SU-DHL-6 (cell line): ENCODE measurements around the gene SLC25A29.

Experiments used
- H2AFZ ChIP-seq: fragments of 200-600 bp; sonication (generic); 2 replicates; pipeline ENCODE4 v1.6.1; 2014; ENCODE audit warnings: low read depth, mild to moderate bottlenecking, moderate library complexity, mixed read lengths, antibody characterized with exemption, low read length; ENCODE audit not compliant: severe bottlenecking
- H3F3A ChIP-seq: fragments of 200-600 bp; shearing (Covaris generic); 2 replicates; pipeline ENCODE4 v1.6.0; 2016; ENCODE audit warnings: antibody characterized with exemption, mild to moderate bottlenecking; ENCODE audit not compliant: insufficient read depth
- H3K27ac ChIP-seq: fragments of 200-600 bp; sonication (generic); 2 replicates; pipeline ENCODE4 v1.5.1; 2016; ENCODE audit warnings: low read depth, mild to moderate bottlenecking, low read length, moderate library complexity, mixed read lengths
- H3K27me3 ChIP-seq: fragments of 200-600 bp; sonication (generic), shearing (Covaris generic); 2 replicates; pipeline ENCODE4 v1.6.0; 2014; ENCODE audit warnings: mild to moderate bottlenecking, low read length
- H3K36me3 ChIP-seq: fragments of 200-600 bp; sonication (generic); 2 replicates; pipeline ENCODE4 v1.6.1; 2014; ENCODE audit warnings: mild to moderate bottlenecking, low read length, mixed read lengths
- H3K4me2 ChIP-seq: fragments of 300-600, 200-600 bp; shearing (Covaris generic), sonication (generic); 2 replicates; pipeline ENCODE4 v1.6.0; 2014; ENCODE audit warnings: low read length, low read depth, mild to moderate bottlenecking; ENCODE audit not compliant: poor library complexity, severe bottlenecking
- H3K4me3 ChIP-seq: fragments of 200-600 bp; sonication (generic); 2 replicates; pipeline ENCODE4 v1.5.1; 2014; ENCODE audit warnings: antibody characterized with exemption, low read length, mild to moderate bottlenecking, mixed read lengths; ENCODE audit not compliant: insufficient read depth, poor library complexity, severe bottlenecking
- H3K79me2 ChIP-seq: fragments of 200-600 bp; sonication (generic); 2 replicates; pipeline ENCODE4 v1.6.1; 2014; ENCODE audit warnings: mild to moderate bottlenecking, low read length, moderate library complexity; ENCODE audit not compliant: insufficient read depth
- H3K9ac ChIP-seq: fragments of 200-600 bp; sonication (generic); 2 replicates; pipeline ENCODE4 v1.7.0; 2014; ENCODE audit warnings: mild to moderate bottlenecking, low read length
- H3K9me2 ChIP-seq: fragments of 200-600 bp; sonication (generic); replicated peaks from 2 replicates; pipeline ENCODE4 v1.6.1; 2014; ENCODE audit warnings: low read length; ENCODE audit not compliant: insufficient read depth
- H3K9me3 ChIP-seq: fragments of 200-600 bp; sonication (generic); 2 replicates; pipeline ENCODE4 v1.6.1; 2014; ENCODE audit warnings: low read length, mixed read lengths; ENCODE audit not compliant: insufficient read depth
- H4K20me1 ChIP-seq: fragments of 200-600 bp; sonication (generic); 2 replicates; pipeline ENCODE4 v1.6.1; 2014; ENCODE audit warnings: low read depth, mild to moderate bottlenecking, antibody characterized with exemption, low read length, moderate library complexity, mixed read lengths
- CTCF ChIP-seq: fragments of 200-600 bp; sonication (generic); IDR thresholded peaks from one replicate; pipeline ENCODE4 v1.5.1; 2017; ENCODE audit warnings: antibody characterized with exemption, mild to moderate bottlenecking, low read length, moderate library complexity; ENCODE audit not compliant: insufficient read depth, poor library complexity, severe bottlenecking
- EZH2phosphoT487 ChIP-seq: fragments of 200-600 bp; sonication (generic), shearing (Covaris generic); conservative IDR thresholded peaks from 2 replicates; pipeline ENCODE4 v1.6.1; 2018; ENCODE audit warnings: mild to moderate bottlenecking, antibody characterized with exemption, low read length, moderate library complexity, mixed read lengths

The SLC25A29 gene

DNA sequence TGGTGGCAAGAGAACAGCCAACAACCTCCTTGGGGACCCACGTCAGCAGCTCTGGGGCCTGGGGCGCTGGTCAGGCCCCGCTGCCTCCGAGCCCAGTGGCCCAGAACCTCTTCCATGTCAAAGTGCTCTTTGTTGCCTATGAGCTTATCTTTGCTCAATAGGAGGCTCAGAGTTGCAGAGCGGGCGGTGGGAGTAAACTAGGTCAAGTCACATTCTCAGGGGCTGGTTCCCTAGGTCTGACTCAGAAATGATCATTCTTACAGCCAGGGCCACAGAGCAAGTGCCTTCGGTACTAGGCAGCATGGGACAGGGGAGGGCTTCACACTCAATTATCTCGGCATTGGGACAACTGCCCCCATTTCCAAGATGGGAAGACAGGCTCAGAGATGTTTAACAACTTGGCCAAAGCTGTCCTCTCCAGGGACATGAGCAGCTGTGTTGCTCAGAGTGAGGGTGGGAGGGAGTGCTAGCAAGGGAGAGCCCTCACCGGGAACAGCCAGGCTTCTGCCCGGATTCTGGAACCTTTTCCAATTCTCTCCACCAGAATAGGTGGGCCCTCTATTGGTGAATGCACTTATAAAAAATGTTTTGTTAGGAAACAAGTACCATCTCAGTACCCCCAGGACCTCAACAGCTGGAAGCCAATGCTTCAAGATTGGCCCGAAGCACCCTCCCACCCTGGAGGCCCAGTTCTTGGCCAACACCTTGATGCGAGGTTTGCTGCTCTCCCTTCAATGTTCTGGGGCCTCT lies 11.9 kb downstream of the SLC25A29 start:
- Histone ChIP-seq H3F3A (no peaks in the 10 kb centered on the region), H3K9me2 (no peaks in the 10 kb centered on the region), H3K4me2 (no peak overlapping the region), H3K36me3 (no peaks in the 10 kb centered on the region), H3K27ac (no peak overlapping the region), H2AFZ (no peak overlapping the region), H3K4me3 (no peak overlapping the region), H3K27me3 (no peaks in the 10 kb centered on the region), H3K9ac (no peak overlapping the region), H3K79me2 (no peaks in the 10 kb centered on the region), H4K20me1 (no peaks in the 10 kb centered on the region; the same call in 1 of the 2 replicates), H3K9me3 (no peaks in the 10 kb centered on the region)
- TF ChIP-seq EZH2phosphoT487 (no peak), CTCF (no peak)

DNA sequence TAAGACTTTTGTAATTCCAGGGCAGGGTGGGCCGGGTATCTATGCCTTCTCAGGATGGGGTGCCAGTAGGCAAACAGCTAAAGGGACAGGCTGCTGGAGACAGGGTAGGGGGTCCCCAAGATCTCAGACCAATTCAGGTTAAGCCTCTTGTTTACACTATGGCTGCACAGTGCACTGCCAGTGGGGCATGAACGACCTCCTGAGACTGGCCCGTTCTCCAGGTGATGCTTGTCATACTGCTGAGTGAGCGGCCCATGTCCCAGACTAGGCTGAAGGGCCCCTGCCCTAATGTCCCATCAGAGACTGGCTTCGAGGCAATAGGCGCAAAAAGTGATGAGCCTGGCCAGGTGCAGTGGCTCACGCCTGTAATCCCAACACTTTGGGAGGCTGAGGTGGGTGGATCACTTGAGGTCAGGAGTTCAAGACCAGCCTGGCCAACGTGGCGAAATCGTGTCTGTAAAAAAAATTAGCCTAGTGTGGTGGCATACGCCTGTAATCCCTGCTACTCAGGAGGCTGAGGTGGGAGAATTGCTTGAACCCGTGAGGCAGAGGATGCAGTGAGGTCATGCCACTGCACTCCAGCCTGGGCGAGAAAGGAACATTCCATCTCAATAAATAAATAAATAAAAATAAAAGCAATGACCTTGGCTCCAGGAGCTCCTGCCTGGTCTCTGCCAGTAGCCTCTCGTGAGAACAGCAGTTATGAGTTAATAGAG lies 12.6 kb downstream of the SLC25A29 start:
- Histone ChIP-seq H4K20me1 (no peaks in the 10 kb centered on the region; the same call in 1 of the 2 replicates), H3K36me3 (no peaks in the 10 kb centered on the region), H2AFZ (no peak overlapping the region), H3K9me2 (no peaks in the 10 kb centered on the region), H3K79me2 (no peaks in the 10 kb centered on the region), H3K9ac (no peak overlapping the region), H3K9me3 (no peaks in the 10 kb centered on the region), H3K27ac (no peak overlapping the region), H3K4me3 (no peak overlapping the region), H3F3A (no peaks in the 10 kb centered on the region), H3K27me3 (no peaks in the 10 kb centered on the region), H3K4me2 (no peak overlapping the region)
- no peak for TF ChIP-seq CTCF
- TF ChIP-seq EZH2phosphoT487, result no peak

- Histone ChIP-seq H3K9me3 (no peaks in the 10 kb centered on the region), H3F3A (no peaks in the 10 kb centered on the region), H3K9ac (no peak overlapping the region), H4K20me1 (no peaks in the 10 kb centered on the region; the same call in 1 of the 2 replicates), H3K4me3 (no peak overlapping the region), H3K9me2 (no peaks in the 10 kb centered on the region), H3K27ac (no peak overlapping the region), H3K79me2 (no peaks in the 10 kb centered on the region), H2AFZ (no peak overlapping the region), H3K4me2 (no peak overlapping the region), H3K36me3 (no peaks in the 10 kb centered on the region), H3K27me3 (no peaks in the 10 kb centered on the region)
- TF ChIP-seq CTCF, result no peak
- TF ChIP-seq EZH2phosphoT487, result no peak
Observed at GRCh38 chr14:100292776-100293461, 13.3 kb downstream of the SLC25A29 start.
